Endothelial cell of umbilical vein (primary cell): ENCODE results near the gene METTL9. TPM values are rescaled to one million over a fixed set of nuclear protein-coding genes. Genes with fewer than 3 reads are reported as not detected.

ENCODE experiments used
- BruUV-seq: library from RNA; stranded (reverse); fragments of 400-500 nt; replicated peaks from 2 replicates; lab custom pipeline; 2021; lab: Mats Ljungman, UMichigan
- CTCF ChIA-PET: fragments of 300-600, 350-600 bp; sonication (Branson Sonifier 250); formaldehyde crosslinking; loops from one replicate; lab custom pipeline; 2021; ENCODE audit warnings: antibody characterized with exemption, inconsistent platforms; lab: Charles Lee
- POLR2A ChIA-PET: fragments of 300-600, 350-600 bp; sonication (Branson Sonifier 250); formaldehyde crosslinking; loops from one replicate; lab custom pipeline; 2021; ENCODE audit warnings: antibody characterized with exemption, inconsistent platforms; lab: Charles Lee
- DNase-seq: peaks from one replicate; pipeline ENCODE4 v3.0.0-alpha.2; 2011; ENCODE audit warnings: low read depth, low spot score
- FAIRE-seq: peaks from 2 replicates; lab custom pipeline; 2011; peaks lifted over from hg19 to GRCh38; lab: Jason Lieb, UNC
- H2AFZ ChIP-seq: 2 replicates; pipeline ENCODE4 v1.6.0; 2012; ENCODE audit warnings: low read depth, low read length, control low read depth, inconsistent platforms
- H3K27ac ChIP-seq: 2 replicates; pipeline ENCODE4 v1.5.1; 2011; ENCODE audit warnings: low read depth, mild to moderate bottlenecking, control low read depth, low read length, moderate library complexity; ENCODE audit not compliant: insufficient read depth
- H3K27me3 ChIP-seq, 2 experiments: 2 replicates each; pipeline versions ENCODE4 v1.6.0 to v1.6.1; 2011; ENCODE audit warnings: low read length in 2 of 2, mixed read lengths in 1 of 2; ENCODE audit not compliant: control insufficient read depth in 2 of 2, insufficient read depth in 2 of 2
- H3K36me3 ChIP-seq, 2 experiments: 2 replicates in 1 of 2; 3 replicates in 1 of 2; pipeline ENCODE4 v1.5.1; 2011; ENCODE audit warnings: low read length in 2 of 2, mild to moderate bottlenecking in 1 of 2, moderate library complexity in 1 of 2; ENCODE audit not compliant: control insufficient read depth in 2 of 2, insufficient read depth in 2 of 2; ENCODE audit errors: extremely low read depth in 1 of 2
- H3K4me1 ChIP-seq: 3 replicates; pipeline ENCODE4 v1.5.1; 2011; ENCODE audit warnings: mild to moderate bottlenecking, low read length; ENCODE audit not compliant: control insufficient read depth, insufficient read depth; ENCODE audit errors: extremely low read depth
- H3K4me2 ChIP-seq: 2 replicates; pipeline ENCODE4 v1.6.1; 2011; ENCODE audit warnings: low read length, control low read depth, mixed read lengths; ENCODE audit not compliant: insufficient read depth
- H3K4me3 ChIP-seq, 3 experiments: fragments of 200-600 bp in 1 of 3; sonication (generic), shearing (Covaris generic) in 1 of 3; replicated peaks in 1 of 3; 2 replicates each; pipeline ENCODE4 v1.5.1; 2011 to 2016; ENCODE audit warnings: control low read depth in 3 of 3, low read length in 3 of 3, mild to moderate bottlenecking in 2 of 3, inconsistent platforms in 1 of 3, low read depth in 1 of 3, moderate library complexity in 1 of 3; ENCODE audit not compliant: insufficient read depth in 1 of 3
- H3K79me2 ChIP-seq: 2 replicates; pipeline ENCODE4 v1.6.0; 2012; ENCODE audit warnings: low read length, inconsistent platforms; ENCODE audit not compliant: control insufficient read depth, insufficient read depth
- H3K9ac ChIP-seq: replicated peaks from 2 replicates; pipeline ENCODE3; 2011; ENCODE audit warnings: low read length, control low read depth; ENCODE audit not compliant: insufficient read depth; ENCODE audit errors: extremely low read depth
- H3K9me1 ChIP-seq: replicated peaks from 3 replicates; pipeline ENCODE4 v1.6.0; 2011; ENCODE audit warnings: mild to moderate bottlenecking, low read length; ENCODE audit not compliant: control insufficient read depth, insufficient read depth; ENCODE audit errors: extremely low read depth
- H3K9me3 ChIP-seq: replicated peaks from 2 replicates; pipeline ENCODE4 v1.5.1; 2012; ENCODE audit warnings: low read length, inconsistent platforms; ENCODE audit not compliant: control insufficient read depth, insufficient read depth
- H4K20me1 ChIP-seq: replicated peaks from 2 replicates; pipeline ENCODE3; 2011; ENCODE audit warnings: mild to moderate bottlenecking, low read length; ENCODE audit not compliant: control insufficient read depth, insufficient read depth; ENCODE audit errors: extremely low read depth
- EZH2 ChIP-seq: IDR thresholded peaks from 2 replicates; pipeline ENCODE4 v1.6.1; 2012; ENCODE audit warnings: borderline replicate concordance, low read depth, mild to moderate bottlenecking, moderate library complexity, low read length, inconsistent platforms; ENCODE audit not compliant: severe bottlenecking
- FOS ChIP-seq: IDR thresholded peaks from 2 replicates; pipeline ENCODE4 v1.6.1; 2011; ENCODE audit warnings: mild to moderate bottlenecking, low read length, moderate library complexity, borderline replicate concordance; ENCODE audit not compliant: insufficient read depth
- GATA2 ChIP-seq: IDR thresholded peaks from 2 replicates; pipeline ENCODE4 v1.7.0; 2011; ENCODE audit warnings: low read depth, mild to moderate bottlenecking, moderate library complexity, mixed read lengths, low read length; ENCODE audit not compliant: insufficient read length, insufficient read depth
- JUN ChIP-seq: IDR thresholded peaks from 2 replicates; pipeline ENCODE4 v1.6.1; 2011; ENCODE audit warnings: borderline replicate concordance, low read depth; ENCODE audit not compliant: insufficient read length, insufficient read depth
- MYC ChIP-seq: IDR thresholded peaks from one replicate; pipeline ENCODE4 v1.6.1; 2011; ENCODE audit warnings: mild to moderate bottlenecking, low read depth, low read length
- POLR2A ChIP-seq: IDR thresholded peaks from 2 replicates; pipeline ENCODE4 v1.6.1; 2012; ENCODE audit warnings: low read depth, mild to moderate bottlenecking, control low read depth, low read length
- POLR2AphosphoS5 ChIP-seq: IDR thresholded peaks from 2 replicates; pipeline ENCODE4 v1.6.1; 2012; ENCODE audit warnings: low read depth, mild to moderate bottlenecking, control low read depth, low read length, moderate library complexity; ENCODE audit not compliant: insufficient read depth
- dilution Hi-C: fragments of 300-500 bp; cut with MboI; formaldehyde crosslinking; loops from one replicate; pipeline ENCODE4 v1.15.0; 2019; ENCODE audit warnings: low sequenced_read_pairs; ENCODE audit not compliant: extremely low pct_ligation_motif_present
- intact Hi-C: fragments of 100-400 bp; cut with micrococcal nuclease; formaldehyde crosslinking; loops from one replicate; pipeline ENCODE4 v1.10.0; 2022
- polyA plus RNA-seq, 4 experiments: library from polyadenylated mRNA; depleted of rRNA in 3 of 4; stranded (reverse) in 3 of 4; unstranded in 1 of 4; fragments of >200 nt; gene quantifications; 2 replicates each; pipeline versions ENCODE4 v1.2.1 to v1.2.3, GENCODE V29; 2011 to 2012; ENCODE audit warnings: missing spikeins in 1 of 4
- total RNA-seq: library from RNA; stranded (reverse); gene quantifications from 2 replicates; pipeline ENCODE4 v1.2.3, GENCODE V29; 2021
- TF ChIP-seq, protein P1 (sequence below): IDR thresholded peaks from 2 replicates; pipeline ENCODE4 v1.6.1; 2011; ENCODE audit not compliant: insufficient read depth, insufficient read length
- TF ChIP-seq, protein P2 (sequence below), 2 donors: IDR thresholded peaks; 1 replicate in 1 of 2; 2 replicates in 1 of 2; pipeline ENCODE4 v1.5.1; 2011; ENCODE audit warnings: low read length in 2 of 2, mild to moderate bottlenecking in 2 of 2, moderate library complexity in 2 of 2, control low read depth in 1 of 2, inconsistent platforms in 1 of 2, low read depth in 1 of 2; ENCODE audit not compliant: insufficient read depth in 1 of 2; ENCODE audit errors: extremely low read depth in 1 of 2

The METTL9 gene
- total and polyA plus RNA-seq, 2 donors (not counting 3 experiments of a cell fraction or from before 2014, with no cell fraction given), result 53.8 to 121 TPM

DNA sequence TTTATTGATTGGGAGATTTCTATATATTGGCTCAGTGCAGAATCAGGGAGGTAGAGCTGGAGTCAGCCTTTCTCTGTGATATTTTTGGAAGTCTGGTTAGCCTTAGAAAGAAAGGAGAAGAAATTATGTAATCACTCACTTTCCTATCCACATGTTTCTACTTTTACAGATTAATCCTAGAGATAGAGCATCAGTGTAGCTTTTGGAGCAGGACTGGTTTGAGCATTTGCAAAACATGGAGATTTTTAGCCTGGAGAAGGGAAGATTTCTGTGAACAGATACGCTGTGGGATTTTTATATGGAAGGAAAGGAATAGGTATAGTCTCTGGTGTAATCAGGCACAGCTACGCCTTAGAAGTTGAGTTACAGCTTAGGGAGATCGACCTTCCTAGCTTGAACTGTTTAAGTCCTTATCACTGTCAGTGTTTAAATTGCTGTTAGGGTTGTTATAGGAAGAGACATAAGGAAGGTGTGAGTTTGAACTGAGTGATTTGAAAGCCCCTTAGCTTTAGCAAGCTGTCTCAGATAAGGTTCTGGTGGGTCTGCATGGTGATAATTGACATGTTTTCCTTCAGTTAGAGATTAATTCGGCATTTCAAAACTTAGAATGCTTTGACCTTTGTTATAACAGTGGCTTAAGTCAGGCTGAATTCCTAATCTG is 20.5 kb downstream of the METTL9 start:
- H3K4me1 ChIP-seq, result no peaks in the 10 kb centered on the region
- no peaks in the 10 kb centered on the region for H3K27me3 ChIP-seq
- H3K4me2 ChIP-seq, result no peak overlapping the region
- dilution Hi-C loops, result no loop called here
- no peak for DNase-seq
- no peaks in the 10 kb centered on the region for H4K20me1 ChIP-seq
- no peak overlapping the region for H2AFZ ChIP-seq
- H3K27ac ChIP-seq, result no peak overlapping the region
- no peak for FAIRE-seq
- peaks cover 24% of the 10 kb centered on the region for H3K79me2 ChIP-seq
- no peaks in the 10 kb centered on the region for H3K9me1 ChIP-seq
- BruUV-seq, result no TSS peak
- H3K9me3 ChIP-seq, result no peaks in the 10 kb centered on the region
- ChIA-PET CTCF (interaction anchor here (0.8 to 1.9 kb wide), 4 partner anchors 18 to 67 kb away, joined by 3 to 7 read pairs (median 4); partner anchors contain the start of gene IGSF6), POLR2A (no interaction called here)
- peaks cover under 1 to 6% of the 10 kb centered on the region in 2 experiments for H3K36me3 ChIP-seq
- intact Hi-C loops, result loop anchor here (10.0 kb wide), 1 partner anchor 1445 kb away; no protein-coding TSS in a partner anchor
- H3K4me3 ChIP-seq, result no peak overlapping the region
- TF ChIP-seq POLR2A (no peak), JUN (no peak), MYC (no peak), POLR2AphosphoS5 (no peak), FOS (no peak)
- TF ChIP-seq, protein P1, sequence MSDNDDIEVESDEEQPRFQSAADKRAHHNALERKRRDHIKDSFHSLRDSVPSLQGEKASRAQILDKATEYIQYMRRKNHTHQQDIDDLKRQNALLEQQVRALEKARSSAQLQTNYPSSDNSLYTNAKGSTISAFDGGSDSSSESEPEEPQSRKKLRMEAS, result no peak
- no peak overlapping the region for H3K9ac ChIP-seq

DNA sequence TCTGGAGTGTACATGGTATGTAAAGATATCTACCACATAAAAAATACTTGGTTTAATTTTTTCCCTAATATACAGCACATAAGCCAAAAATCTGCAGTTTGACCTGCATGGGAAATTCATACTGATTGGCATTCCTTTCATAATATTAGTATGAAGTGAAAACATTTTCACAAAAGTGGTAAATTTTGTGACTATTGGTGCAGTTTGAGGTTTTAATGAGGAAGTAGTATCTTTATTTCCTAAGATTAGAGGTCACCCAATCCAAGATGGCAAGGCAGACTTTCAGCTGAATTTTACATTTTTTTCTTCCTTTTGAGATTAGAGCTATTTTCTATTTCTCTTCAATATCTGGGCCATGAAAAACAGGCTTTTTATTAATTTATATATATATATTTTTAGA is 21.2 kb downstream of the METTL9 start:
- CTCF ChIA-PET, result interaction anchor here (0.6 to 1.9 kb wide), 4 partner anchors 17 to 1462 kb away, joined by 3 to 7 read pairs (median 3); no protein-coding TSS in a partner anchor

More for the DNA sequence above, 21.2 kb downstream of the METTL9 start:
- Histone ChIP-seq H3K9me3 (no peaks in the 10 kb centered on the region), H3K79me2 (peaks cover 17% of the 10 kb centered on the region), H3K4me2 (no peak overlapping the region), H3K4me3 (no peak overlapping the region), H3K9me1 (no peaks in the 10 kb centered on the region), H3K27me3 (no peaks in the 10 kb centered on the region), H4K20me1 (no peaks in the 10 kb centered on the region), H3K9ac (no peak overlapping the region), H2AFZ (no peak overlapping the region), H3K4me1 (no peaks in the 10 kb centered on the region), H3K27ac (no peak overlapping the region), H3K36me3 (peaks cover 2 to 7% of the 10 kb centered on the region in 2 experiments)
- intact Hi-C loops, result loop anchor here (10.0 kb wide), 1 partner anchor 1444 kb away; no protein-coding TSS in a partner anchor
- TF ChIP-seq, protein P2, sequence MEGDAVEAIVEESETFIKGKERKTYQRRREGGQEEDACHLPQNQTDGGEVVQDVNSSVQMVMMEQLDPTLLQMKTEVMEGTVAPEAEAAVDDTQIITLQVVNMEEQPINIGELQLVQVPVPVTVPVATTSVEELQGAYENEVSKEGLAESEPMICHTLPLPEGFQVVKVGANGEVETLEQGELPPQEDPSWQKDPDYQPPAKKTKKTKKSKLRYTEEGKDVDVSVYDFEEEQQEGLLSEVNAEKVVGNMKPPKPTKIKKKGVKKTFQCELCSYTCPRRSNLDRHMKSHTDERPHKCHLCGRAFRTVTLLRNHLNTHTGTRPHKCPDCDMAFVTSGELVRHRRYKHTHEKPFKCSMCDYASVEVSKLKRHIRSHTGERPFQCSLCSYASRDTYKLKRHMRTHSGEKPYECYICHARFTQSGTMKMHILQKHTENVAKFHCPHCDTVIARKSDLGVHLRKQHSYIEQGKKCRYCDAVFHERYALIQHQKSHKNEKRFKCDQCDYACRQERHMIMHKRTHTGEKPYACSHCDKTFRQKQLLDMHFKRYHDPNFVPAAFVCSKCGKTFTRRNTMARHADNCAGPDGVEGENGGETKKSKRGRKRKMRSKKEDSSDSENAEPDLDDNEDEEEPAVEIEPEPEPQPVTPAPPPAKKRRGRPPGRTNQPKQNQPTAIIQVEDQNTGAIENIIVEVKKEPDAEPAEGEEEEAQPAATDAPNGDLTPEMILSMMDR (IDR thresholded peaks at IDR 0.05; ENCODE audit: extremely low read depth in 1 of 2, insufficient read depth in 1 of 2, low read depth in 1 of 2, low read length in 2 of 2), result no peak
- no peak for TF ChIP-seq POLR2A
- TF ChIP-seq GATA2, result no peak
- no peak for TF ChIP-seq JUN
- no peak for TF ChIP-seq MYC
- TF ChIP-seq POLR2AphosphoS5, result no peak
- TF ChIP-seq FOS, result no peak
- TF ChIP-seq, protein P1, result no peak
- no peak for TF ChIP-seq EZH2
- BruUV-seq, result no TSS peak
- FAIRE-seq (no peak), DNase-seq (no peak)
- POLR2A ChIA-PET, result no interaction called here
- dilution Hi-C loops, result no loop called here
